HUDEP-2 (cell line): ENCODE results near the gene AKT2.
"Not testable (repeated sequence)": the region's sequence is repeated elsewhere in the genome, so short reads cannot be mapped to it uniquely, and the experiment has no call there.

Experiments used
- DNase-seq, 76 experiments: peaks; one replicate each; lab custom pipeline; 2025; ENCODE audit not compliant: unreplicated experiment in 76 of 76; lab: John Stamatoyannopoulos, UW

Gene AKT2

DNA sequence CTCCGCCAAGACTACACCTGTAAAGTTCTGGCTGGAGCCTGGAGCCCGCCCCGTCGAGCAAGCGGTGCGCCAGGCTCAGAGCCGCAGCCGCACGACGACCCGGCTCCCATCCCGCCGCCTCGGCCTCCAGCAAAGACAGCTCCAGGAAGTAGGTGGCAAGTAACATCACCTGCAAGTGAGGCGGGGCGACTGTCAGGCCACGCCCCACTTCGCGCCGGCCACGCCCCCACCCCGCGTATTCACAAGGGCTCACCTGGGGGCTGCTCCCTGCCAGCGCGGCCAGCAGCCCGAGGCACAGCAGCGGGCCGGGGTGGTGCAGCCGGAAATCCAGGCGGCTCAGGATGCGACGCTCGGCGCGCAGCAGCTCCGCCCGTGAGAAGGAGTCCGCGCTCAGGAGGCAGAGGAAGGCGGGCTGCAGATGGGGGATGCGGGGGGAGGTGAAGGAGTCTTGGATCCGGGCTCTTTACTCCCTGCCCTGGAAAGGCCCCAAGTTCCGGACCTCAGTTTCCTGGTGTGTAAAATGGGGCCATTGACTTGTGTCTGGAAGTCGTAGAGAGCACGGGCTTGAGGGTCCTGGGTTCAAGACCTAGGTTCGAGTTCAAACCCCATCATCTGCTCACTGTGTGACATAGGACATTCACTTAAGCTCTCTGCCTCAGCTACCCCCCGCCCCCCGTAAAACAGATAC, 61.9 kb downstream of the AKT2 start:
- DNase-seq: no peak

- DNase-seq: peak in 73 of 76 experiments; percentile 19 to 85 (median 66)
Observed at GRCh38 chr19:40221858-40222619, 63.1 kb downstream of the AKT2 start.

DNA sequence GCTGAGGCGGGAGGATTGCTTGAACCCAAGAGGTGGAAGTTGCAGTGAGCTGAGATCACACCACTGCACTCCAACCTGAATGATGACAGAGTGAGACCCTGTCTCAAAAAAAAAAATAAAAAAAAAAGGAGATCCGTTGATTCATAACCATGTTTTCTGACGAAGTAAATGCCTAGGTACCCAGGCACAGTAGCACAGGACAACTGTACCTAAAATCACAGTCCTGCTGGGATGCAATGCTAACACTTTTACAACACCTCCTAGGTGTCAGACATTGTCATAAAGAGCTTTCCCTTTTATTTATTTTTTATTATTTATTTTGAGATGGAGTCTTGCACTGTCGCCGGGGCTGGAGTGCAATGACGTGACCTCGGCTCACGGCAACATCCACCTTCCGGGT, 64.5 kb downstream of the AKT2 start:
- DNase-seq: no peak

DNA sequence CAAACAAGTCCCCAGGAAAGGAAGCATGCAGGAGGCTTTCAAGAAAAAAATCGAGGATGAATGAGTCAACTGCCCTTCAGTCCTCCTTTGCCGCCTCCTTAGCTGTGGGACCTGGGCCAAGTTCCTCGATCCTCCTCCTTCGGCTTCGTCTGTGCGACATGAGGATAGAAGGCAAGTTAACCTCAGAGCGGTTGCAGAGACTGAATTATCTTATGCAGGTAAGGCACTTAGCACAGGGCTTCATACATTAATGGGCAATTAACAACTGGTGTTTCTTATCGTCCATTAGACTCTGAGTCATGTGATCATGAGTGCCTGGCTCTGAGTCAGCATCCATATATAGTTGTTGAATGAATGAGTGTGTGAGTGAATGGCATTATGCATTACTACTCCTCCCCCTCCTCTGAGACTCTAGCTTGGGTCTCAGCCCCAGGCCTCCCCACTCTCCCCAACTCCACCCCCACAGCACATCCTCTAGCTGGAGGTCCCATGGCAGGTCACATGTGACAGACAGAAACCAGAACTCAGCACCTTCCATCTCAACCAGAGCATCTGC, 65.3 kb downstream of the AKT2 start:
- DNase-seq: peak in 14 of 76 experiments; percentile 12 to 63 (median 35)

DNA sequence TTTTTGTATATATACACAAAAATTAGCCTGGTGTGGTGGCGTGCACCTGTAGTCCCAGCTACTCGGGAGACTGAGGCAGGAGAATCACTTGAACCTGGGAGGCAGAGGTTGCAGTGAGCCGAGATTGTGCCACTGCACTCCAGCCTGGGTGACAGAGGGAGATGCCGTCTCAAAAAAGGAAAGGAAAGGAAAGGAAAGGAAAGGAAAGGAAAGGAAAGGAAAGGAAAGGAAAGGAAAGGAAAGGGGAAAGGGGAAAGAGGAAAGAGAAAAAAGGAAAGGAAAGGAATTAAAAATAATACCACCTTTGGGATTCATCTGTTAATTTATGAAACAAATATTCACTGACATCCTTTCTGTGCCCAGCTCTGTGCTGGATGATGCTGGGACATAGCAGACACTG, 66.1 kb downstream of the AKT2 start:
- not testable (repeated sequence) for DNase-seq

GRCh38 chr19:40217934-40218890, 66.9 kb downstream of the AKT2 start, which contains the start of gene TTC9B:
TSS of gene TTC9B (minus strand) at chr19:40218384. CDS start at chr19:40218381, 3 bp downstream.
- DNase-seq: peak in 6 of 76 experiments; percentile 8 to 22 (median 14)

DNA sequence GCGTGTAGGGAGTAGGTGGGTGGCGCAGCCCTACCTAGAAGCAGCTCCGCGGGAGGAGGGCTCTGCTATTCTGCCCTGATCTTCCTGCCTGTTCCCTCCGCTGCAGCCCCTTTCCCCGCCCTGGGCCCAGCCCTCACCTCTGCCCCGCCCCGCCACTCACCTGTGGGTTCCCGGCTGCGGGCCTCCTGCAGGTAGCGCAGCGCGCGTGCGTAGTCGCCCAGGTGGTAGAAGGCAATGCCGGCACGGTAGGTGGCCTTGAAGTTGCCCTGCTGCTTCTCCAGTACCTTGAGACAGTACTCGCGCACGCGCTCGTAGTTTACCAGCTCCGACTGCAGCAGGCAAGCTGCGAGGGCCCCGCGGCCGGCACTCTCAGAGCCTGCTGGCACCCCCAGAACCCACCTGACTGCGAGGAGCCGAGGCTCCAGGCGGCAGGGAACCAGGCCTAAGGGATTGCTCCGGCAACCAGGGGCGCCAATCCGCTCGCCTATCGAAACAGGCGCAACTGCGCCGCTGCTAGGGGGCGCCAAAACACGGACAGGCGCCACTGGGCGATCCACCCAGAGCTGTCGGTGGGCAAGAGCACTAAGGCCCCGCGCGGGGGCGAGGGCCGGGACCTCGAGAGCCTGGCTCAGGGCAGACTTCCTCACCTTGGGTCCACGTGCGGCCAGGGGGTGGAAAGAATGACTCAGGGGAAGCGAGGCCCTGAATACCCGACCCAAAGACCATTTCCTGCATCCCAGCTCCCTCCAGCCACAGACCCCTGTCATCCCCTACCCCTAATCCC, 67.9 kb downstream of the AKT2 start:
- DNase-seq: peak in 6 of 76 experiments; percentile 19 to 43 (median 24)

DNA sequence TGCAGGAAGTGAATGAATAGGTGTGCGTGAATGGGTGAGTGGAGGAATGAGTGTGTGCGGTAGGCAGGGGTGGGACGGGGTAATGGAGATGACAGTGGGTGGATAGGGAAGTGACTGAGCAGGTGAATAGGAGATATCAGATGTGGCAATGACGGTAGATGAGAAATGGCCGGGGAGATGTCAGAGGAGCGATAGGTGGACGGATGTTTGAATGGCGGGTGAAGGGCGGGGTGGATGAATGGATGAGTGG, 68.4 kb downstream of the AKT2 start:
- DNase-seq: no peak

DNA sequence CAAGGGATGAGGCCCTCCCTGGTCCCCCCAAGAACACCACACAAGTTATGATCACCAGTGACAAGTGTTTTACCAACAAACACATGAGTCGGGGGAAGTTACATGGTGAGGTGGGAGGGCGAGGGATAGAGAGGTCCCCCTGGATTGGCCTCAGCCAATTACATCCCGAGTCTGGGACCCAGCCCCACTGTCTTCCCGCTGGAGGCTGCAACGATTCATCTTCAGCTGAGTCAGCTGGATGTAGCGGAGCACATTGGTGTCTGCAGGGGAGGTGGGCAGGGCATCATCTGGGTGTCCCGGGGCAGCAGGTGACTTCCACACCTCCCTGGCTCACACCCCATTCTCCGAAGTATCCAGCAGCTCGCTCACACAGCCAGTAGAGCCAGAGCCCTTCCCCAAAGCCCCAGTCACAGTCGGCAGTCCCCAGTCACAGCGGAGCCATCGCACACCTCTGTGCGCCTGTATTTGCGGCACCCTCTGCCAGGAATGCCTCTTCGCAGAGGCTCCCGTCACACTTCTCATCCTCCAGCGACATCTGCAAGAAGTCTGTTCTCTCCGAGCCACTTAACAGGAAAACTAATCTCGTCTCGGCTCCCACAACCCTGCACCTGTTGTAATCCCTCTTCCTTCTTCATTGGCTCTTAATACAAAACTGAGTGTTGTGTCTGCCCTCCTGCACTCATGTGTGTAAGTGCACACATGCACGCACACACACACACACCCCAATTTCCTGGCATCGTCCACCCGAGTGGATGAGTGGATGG, 69.0 kb downstream of the AKT2 start:
- no peak for DNase-seq

DNA sequence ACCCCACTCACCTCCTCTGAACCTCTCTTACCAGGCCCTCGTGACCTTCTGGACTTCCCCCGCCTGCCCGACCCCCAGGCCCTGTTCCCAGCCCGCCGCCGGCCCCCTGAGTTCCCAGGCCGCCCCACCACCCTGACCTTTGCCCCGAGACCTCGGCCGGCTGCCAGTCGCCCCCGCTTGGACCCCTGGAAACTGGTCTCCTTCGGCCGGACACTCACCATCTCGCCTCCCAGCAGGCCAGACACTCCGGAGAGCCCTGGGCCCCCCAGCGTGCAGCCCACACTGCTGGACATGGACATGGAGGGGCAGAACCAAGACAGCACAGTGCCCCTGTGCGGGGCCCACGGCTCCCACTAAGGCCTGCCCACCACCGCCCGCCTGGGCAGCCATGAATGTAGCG, 70.2 kb downstream of the AKT2 start:
- DNase-seq: no peak

DNA sequence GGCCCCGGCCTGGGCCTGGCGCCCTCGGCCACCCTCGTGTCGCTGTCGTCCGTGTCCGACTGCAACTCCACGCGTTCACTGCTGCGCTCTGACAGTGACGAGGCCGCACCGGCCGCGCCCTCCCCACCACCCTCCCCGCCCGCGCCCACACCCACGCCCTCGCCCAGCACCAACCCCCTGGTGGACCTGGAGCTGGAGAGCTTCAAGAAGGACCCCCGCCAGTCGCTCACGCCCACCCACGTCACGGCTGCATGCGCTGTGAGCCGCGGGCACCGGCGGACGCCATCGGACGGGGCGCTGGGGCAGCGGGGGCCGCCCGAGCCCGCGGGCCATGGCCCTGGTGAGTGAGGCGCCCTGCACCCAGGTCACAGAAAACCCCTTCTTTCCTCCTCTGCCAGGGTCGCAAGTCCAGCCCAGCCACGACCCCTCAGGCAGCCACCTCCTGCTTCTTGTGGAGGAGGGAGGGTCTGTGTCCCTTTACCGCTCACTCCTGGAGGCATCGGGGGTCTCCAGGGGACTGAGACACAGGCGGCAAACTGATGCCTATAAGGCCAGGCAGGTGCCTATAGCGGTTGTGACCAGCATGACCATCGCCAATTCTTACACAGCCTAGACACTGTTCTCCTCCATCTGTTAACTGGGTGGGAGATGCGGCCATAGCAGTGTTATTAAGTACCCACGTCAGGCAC, 71.1 kb downstream of the AKT2 start:
- DNase-seq: no peak

GRCh38 chr19:40213251-40213829, 71.8 kb downstream of the AKT2 start:
- DNase-seq: no peak

DNA sequence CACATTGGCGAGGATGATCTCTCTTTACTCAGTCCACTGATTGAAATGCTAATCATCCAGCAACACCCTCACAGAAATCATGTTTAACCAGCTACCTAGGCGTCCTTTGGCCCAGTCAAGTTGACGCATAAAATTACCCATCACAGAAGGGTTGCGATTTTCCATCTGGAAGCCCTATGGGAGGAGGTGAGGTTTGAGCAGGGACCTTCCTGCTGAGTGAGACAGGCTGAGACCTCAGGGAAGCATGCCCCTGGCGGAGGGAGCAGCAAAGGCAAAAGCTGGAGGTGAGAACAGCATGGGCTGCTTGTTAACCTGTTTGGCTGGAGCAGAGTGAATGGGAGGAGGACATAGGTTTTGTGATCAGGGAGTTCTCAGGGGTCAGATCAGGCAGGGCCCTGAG, 74.3 kb downstream of the AKT2 start:
- no peak for DNase-seq

DNA sequence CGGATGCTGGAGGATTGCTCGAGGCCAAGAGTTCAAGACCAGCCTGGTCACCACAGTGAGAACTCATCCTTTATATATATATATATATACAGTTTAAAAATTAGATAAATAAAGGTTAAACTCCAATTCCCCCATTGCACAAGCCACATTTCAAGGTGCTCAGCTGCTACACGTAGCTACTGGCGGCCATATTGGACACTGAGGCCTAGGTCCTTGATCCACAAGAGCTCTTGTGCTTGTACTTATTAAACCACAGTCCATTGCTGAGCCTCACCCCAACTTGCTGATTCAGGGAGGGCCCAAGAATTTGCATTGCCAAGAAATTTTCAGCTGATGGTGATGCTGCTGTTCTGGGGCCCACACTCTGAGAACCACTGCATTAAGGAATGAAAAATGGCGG, 76.5 kb downstream of the AKT2 start:
- no peak for DNase-seq

GRCh38 chr19:40205760-40206159, 79.4 kb downstream of the AKT2 start:
- no peak for DNase-seq

DNA sequence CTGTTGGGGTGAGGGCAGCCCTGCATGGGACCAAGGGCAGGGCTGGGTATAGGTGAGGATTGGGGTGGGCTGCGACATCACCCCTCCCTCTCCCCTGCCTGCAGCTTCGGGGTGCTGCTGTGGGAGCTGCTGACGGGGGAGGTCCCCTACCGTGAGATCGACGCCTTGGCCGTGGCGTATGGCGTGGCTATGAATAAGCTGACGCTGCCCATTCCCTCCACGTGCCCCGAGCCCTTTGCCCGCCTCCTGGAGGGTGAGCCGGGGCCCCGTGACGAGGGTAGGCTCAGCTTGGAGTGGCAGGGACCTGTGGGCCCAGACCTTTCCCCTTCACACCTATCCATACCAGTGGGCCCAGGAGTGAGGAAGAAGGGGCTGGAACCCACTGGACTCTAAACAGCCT, 80.8 kb downstream of the AKT2 start:
- no peak for DNase-seq

GRCh38 chr19:40200341-40201099, 84.6 kb downstream of the AKT2 start:
- DNase-seq: no peak
